Spleen (tissue), 13 donors: ENCODE data around the gene NAA35. TPM values are rescaled to one million over a fixed set of nuclear protein-coding genes. Genes with fewer than 3 reads are reported as not detected.

Experiments
- DNase-seq: peaks from one replicate; pipeline ENCODE4 v3.0.0-alpha.2; 2020
- H3K27ac ChIP-seq, 8 donors: fragments of 200-600 bp; sonication (generic) in 7 of 8; 1 replicate in 4 of 8; 2 replicates in 4 of 8; pipeline versions ENCODE4 v1.5.0 to v1.8.0; 2016 to 2021; ENCODE audit warnings: inconsistent platforms in 4 of 8, mild to moderate bottlenecking in 4 of 8, moderate library complexity in 1 of 8
- H3K27me3 ChIP-seq, 7 donors: fragments of 200-600 bp; sonication (generic) in 6 of 7; replicated peaks in 1 of 7; 1 replicate in 4 of 7; 2 replicates in 3 of 7; pipeline versions ENCODE4 v1.5.0 to v1.8.0; 2016 to 2021; ENCODE audit warnings: inconsistent platforms in 3 of 7, mild to moderate bottlenecking in 1 of 7
- H3K36me3 ChIP-seq, 6 donors: fragments of 200-600 bp; sonication (generic) in 5 of 6; 1 replicate in 4 of 6; 2 replicates in 2 of 6; pipeline versions ENCODE4 v1.5.0 to v1.8.0; 2016 to 2021; ENCODE audit warnings: inconsistent platforms in 2 of 6
- H3K4me1 ChIP-seq, 6 donors: fragments of 200-600 bp; sonication (generic) in 5 of 6; 1 replicate in 3 of 6; 2 replicates in 3 of 6; pipeline versions ENCODE4 v1.5.0 to v1.8.0; 2016 to 2021; ENCODE audit warnings: inconsistent platforms in 3 of 6
- H3K4me3 ChIP-seq, 8 donors: fragments of 200-600 bp; sonication (generic) in 7 of 8; 1 replicate in 4 of 8; 2 replicates in 4 of 8; pipeline versions ENCODE4 v1.5.0 to v1.8.0; 2016 to 2021; ENCODE audit warnings: inconsistent platforms in 4 of 8, mild to moderate bottlenecking in 4 of 8, moderate library complexity in 2 of 8
- H3K9me3 ChIP-seq, 8 donors: fragments of 200-600 bp; sonication (generic) in 7 of 8; 1 replicate in 4 of 8; 2 replicates in 4 of 8; pipeline versions ENCODE4 v1.5.0 to v1.8.0; 2016 to 2021; ENCODE audit warnings: inconsistent platforms in 4 of 8
- POLR2A ChIP-seq, 3 donors: fragments of 450-650 bp; IDR thresholded peaks; one replicate each; pipeline ENCODE4 v1.5.1; 2017; ENCODE audit warnings: antibody characterized with exemption in 3 of 3, mild to moderate bottlenecking in 1 of 3
- POLR2AphosphoS5 ChIP-seq, 3 donors: sonication (generic); formaldehyde crosslinking; IDR thresholded peaks; one replicate each; pipeline ENCODE4 v1.5.1; 2017; ENCODE audit warnings: antibody characterized with exemption in 3 of 3
- WGBS, 5 donors: extraction: QIAGEN DNeasy Blood & Tissue Kit in 3 of 5; methylation state at CpG; one replicate each; pipeline versions ENCODE4 v1.1.5 to v1.1.7; 2013 to 2018; 5-methylcytosine and 5-hydroxymethylcytosine counted together
- intact Hi-C: fragments of 100-400 bp; cut with DNase I; formaldehyde crosslinking; loops from one replicate; pipeline ENCODE4 v1.15.0; 2023; ENCODE audit warnings: low total_unique reads
- long read RNA-seq, 2 donors: transcript quantifications; one replicate each; lab custom pipeline, GENCODE V29; 2026
- polyA plus RNA-seq, 3 donors: library from polyadenylated mRNA; stranded (reverse); fragments of 200-250 nt; gene quantifications; one replicate each; pipeline ENCODE4 v1.2.1, GENCODE V29; 2013
- total RNA-seq, 7 donors: library from RNA; depleted of rRNA in 3 of 7; stranded (reverse); fragments of >200 nt in 3 of 7; fragmentation: NEBNext Ultra II Directional in 4 of 7; extraction: Animal tissue kit (Norgen Biotek cat#: 25700) in 4 of 7; gene quantifications; one replicate each; pipeline versions ENCODE4 v1.1.0 to v1.2.1, GENCODE V29; 2016 to 2021
- TF ChIP-seq, protein P1 (sequence below), 11 experiments: fragments of 200-600 bp in 7 of 11; fragments of 450-650 bp in 4 of 11; sonication (generic) in 4 of 11; IDR thresholded peaks in 8 of 11; conservative IDR thresholded peaks in 3 of 11; 1 replicate in 7 of 11; 2 replicates in 4 of 11; pipeline versions ENCODE4 v1.4.0 to v1.8.0; 2016 to 2021; ENCODE audit warnings: antibody characterized with exemption in 11 of 11, inconsistent platforms in 4 of 11, mild to moderate bottlenecking in 1 of 11
- donor health status: healthy with polysubstance abuse.
- donor health status: DM: no; HTN: no; CAD: no; lungs with moderate emphysema.
- donor health status: DM: no; HTN: no; CAD: no.
- donor health status: Bipolar disorder and iron deficiency.
- donor health status: healthy.
- donor health status: DM: no; HTN: no; CAD: no.
- donor health status: DM: yes; HTN: yes; CAD: no.

Gene NAA35
- total RNA-seq (10 to 100 TPM; 10.6 to 23.7 (median 22.7) TPM), polyA plus RNA-seq (1 to 10 TPM; 4.2 to 4.8 (median 4.6) TPM)
- long read RNA-seq, donor 1, partial matches to known transcripts: 5 of 7 reads
- long read RNA-seq, donor 1, other reads (novel, unspliced or antisense): 0 of 7 reads
- long read RNA-seq, donor 2: 0 reads

DNA sequence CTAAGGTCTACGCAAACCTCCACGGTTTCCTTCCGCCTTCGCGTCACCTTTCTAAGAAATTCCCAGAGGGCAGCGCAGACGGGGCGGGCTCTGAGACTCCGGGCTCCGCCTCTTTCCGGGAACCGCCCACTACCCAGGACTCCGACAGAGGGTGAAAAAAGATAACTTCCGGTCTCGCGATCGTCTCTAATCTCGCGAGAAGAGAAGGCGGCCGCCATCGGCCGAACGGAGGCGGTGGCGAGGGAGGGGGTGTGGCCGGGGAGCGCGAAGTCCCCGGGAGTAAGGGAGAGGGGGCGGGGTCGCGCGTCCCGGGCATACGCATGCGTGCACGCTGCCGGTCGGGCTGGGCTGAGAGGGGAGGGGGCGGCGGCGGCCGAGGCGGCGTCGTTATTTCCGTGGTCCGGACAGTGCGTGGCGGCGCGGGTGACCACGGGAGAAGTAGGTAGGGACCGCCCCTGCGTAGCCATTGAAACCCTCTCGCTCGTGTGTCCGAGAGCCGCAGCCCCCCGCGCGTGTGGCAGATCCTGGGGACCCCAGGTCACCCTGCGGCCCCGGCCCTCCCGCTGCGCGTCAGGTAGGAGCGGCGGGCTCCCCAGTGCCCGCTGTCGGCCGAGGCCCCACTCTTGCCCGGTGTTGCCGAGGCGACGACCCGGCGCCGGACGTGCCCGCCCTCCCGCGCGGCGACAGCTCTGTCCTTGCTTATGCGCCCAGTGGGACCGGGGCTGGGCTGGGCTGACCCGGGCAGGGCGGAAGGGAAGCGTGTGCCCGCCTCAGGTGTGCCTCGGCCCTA, at the start of gene NAA35:
Gene NAA35 (plus strand): TSS at position 315 of the 790 bp plus-strand sequence. CDS start 1,014 bp downstream, outside the sequence.
- 0 to 1% (median 0%) methylated on average over 49 to 93 of the region's 93 CpGs for WGBS, 5 donors
- peaks cover 0 to 34% (median 4%) of the 10 kb centered on the region in 6 donors for H3K36me3 ChIP-seq
- H3K4me3 ChIP-seq: peak within 1 kb of the TSS; percentile 75 to 97 (median 92)
- DNase-seq: peak; percentile 99
- intact Hi-C loops: loop anchor here (10.0 kb wide), 1 partner anchor 196 kb away; the partner anchor contains the start of gene AGTPBP1
- H3K27ac ChIP-seq: peak within 1 kb of the TSS; percentile 81 to 96 (median 93)
- no peaks in the 10 kb centered on the region for H3K27me3 ChIP-seq
- H3K4me1 ChIP-seq: peaks cover 23 to 55% (median 40%) of the 10 kb centered on the region in 6 donors
- TF ChIP-seq POLR2AphosphoS5 (IDR thresholded peaks at IDR 0.05) (peak in 2 of 3 donors; percentile 91 to 92), POLR2A (IDR thresholded peaks at IDR 0.05) (peak in 2 of 3 donors; percentile 5 to 37)
- TF ChIP-seq, protein P1, sequence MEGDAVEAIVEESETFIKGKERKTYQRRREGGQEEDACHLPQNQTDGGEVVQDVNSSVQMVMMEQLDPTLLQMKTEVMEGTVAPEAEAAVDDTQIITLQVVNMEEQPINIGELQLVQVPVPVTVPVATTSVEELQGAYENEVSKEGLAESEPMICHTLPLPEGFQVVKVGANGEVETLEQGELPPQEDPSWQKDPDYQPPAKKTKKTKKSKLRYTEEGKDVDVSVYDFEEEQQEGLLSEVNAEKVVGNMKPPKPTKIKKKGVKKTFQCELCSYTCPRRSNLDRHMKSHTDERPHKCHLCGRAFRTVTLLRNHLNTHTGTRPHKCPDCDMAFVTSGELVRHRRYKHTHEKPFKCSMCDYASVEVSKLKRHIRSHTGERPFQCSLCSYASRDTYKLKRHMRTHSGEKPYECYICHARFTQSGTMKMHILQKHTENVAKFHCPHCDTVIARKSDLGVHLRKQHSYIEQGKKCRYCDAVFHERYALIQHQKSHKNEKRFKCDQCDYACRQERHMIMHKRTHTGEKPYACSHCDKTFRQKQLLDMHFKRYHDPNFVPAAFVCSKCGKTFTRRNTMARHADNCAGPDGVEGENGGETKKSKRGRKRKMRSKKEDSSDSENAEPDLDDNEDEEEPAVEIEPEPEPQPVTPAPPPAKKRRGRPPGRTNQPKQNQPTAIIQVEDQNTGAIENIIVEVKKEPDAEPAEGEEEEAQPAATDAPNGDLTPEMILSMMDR (IDR thresholded peaks at IDR 0.05 in 8 of 11, conservative IDR thresholded peaks at IDR 0.05 in 3 of 11): peak in 5 of 11 experiments; percentile 22 to 56 (median 44)
- H3K9me3 ChIP-seq: no peaks in the 10 kb centered on the region

DNA sequence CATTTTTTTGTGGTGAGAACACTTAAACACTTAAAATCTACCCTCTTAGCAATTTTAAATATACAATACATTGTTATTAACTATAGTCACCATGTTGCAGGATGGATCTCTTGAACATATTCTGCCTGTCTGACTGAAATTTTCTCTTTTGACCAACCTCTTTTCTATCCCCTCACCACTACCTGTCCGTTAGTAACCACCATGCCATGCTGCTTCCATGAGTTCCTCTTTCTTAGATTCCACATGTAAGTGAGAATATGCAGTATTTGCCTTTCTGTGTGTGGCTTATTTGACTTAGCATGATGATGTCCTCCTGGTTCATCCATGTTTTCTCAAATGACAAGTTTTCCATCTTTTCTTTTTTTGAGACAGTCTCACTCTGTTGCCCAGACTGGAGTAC, 48.5 kb upstream of the NAA35 start:
- no peaks in the 10 kb centered on the region for H3K36me3 ChIP-seq
- no peaks in the 10 kb centered on the region for H3K27me3 ChIP-seq
- DNase-seq: no peak
- intact Hi-C loops: no loop called here
- no peaks in the 10 kb centered on the region for H3K4me1 ChIP-seq
- WGBS, 5 donors: 39 to 74% (median 63%) methylated on average over 1 of the region's 1 CpG
- TF ChIP-seq POLR2AphosphoS5 (IDR thresholded peaks at IDR 0.05) (no peak), POLR2A (IDR thresholded peaks at IDR 0.05) (no peak)
- TF ChIP-seq, protein P1 (IDR thresholded peaks at IDR 0.05 in 8 of 11, conservative IDR thresholded peaks at IDR 0.05 in 3 of 11): no peak
- peaks cover 0 to 18% (median 0%) of the 10 kb centered on the region in 8 donors for H3K9me3 ChIP-seq
- H3K4me3 ChIP-seq: no peak overlapping the region
- no peak overlapping the region for H3K27ac ChIP-seq

DNA sequence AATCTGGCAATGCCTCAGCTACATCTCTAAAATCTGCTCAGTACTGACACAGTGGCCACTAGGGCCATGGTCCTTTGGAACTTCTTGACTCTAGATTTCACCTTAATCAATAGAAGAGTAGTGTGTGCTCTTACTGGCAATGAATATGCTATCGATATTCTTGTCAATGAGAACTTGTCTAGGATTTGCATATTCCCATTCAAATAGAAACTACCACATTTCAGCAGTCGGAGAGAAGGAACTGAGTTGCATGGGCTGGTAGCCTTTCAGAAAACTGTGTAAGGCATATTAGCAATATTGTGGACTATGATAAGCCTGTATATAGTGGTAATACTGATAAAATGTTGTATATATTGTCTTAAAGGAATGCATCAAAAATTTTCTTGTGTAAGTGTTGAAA, 45.3 kb upstream of the NAA35 start:
- WGBS, 5 donors: 69 to 84% (median 83%) methylated on average over 2 of the region's 2 CpGs
- no peaks in the 10 kb centered on the region for H3K27me3 ChIP-seq
- peaks cover 0 to 18% (median 0%) of the 10 kb centered on the region in 8 donors for H3K9me3 ChIP-seq
- no peaks in the 10 kb centered on the region for H3K36me3 ChIP-seq
- no peak overlapping the region for H3K27ac ChIP-seq
- DNase-seq: no peak
- H3K4me1 ChIP-seq: no peaks in the 10 kb centered on the region
- intact Hi-C loops: no loop called here
- TF ChIP-seq POLR2A (IDR thresholded peaks at IDR 0.05) (no peak), POLR2AphosphoS5 (IDR thresholded peaks at IDR 0.05) (no peak)
- TF ChIP-seq, protein P1 (IDR thresholded peaks at IDR 0.05 in 8 of 11, conservative IDR thresholded peaks at IDR 0.05 in 3 of 11): no peak
- no peak overlapping the region for H3K4me3 ChIP-seq

DNA sequence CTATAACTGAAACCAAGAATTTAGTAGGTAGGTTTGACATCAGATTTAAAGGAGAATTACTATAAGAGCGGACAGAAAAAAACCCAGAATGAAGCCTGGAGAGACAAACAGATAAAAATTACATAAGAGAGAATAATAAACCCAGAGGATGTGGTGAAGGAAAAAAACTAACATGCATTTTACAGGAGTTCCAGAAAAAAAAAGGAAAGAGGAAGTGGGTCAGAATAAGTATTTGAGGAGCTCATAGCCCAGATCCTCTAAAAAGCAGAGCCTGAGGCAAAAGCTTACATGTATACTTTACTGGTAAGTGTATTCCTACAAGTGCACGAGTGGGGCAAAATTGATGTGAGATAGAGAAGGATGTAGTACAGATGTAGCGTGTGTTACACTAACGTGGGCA, 43.1 kb upstream of the NAA35 start:
- intact Hi-C loops: no loop called here
- Histone ChIP-seq H3K4me1 (no peaks in the 10 kb centered on the region), H3K27ac (no peak overlapping the region), H3K9me3 (peaks cover 0 to 3% (median 0%) of the 10 kb centered on the region in 8 donors), H3K27me3 (no peaks in the 10 kb centered on the region), H3K36me3 (no peaks in the 10 kb centered on the region), H3K4me3 (no peak overlapping the region)
- WGBS, 5 donors: 39 to 58% (median 46%) methylated on average over 4 of the region's 4 CpGs
- no peak for TF ChIP-seq POLR2AphosphoS5 (IDR thresholded peaks at IDR 0.05)
- no peak for TF ChIP-seq POLR2A (IDR thresholded peaks at IDR 0.05)
- TF ChIP-seq, protein P1 (IDR thresholded peaks at IDR 0.05 in 8 of 11, conservative IDR thresholded peaks at IDR 0.05 in 3 of 11): no peak
- DNase-seq: no peak
